Hematopoietic multipotent progenitor cell treated with erythropoietin and hydrocortisone succinate and interleukin-3 and kit ligand, for 17 days (in vitro differentiated cells): ENCODE measurements around the gene DGAT2.

Source experiments
- DNase-seq: peaks from one replicate; pipeline ENCODE4 v3.0.0-alpha.2; 2015; ENCODE audit warnings: low spot score

Gene DGAT2

GRCh38 chr11:75826461-75827230 lies 58.1 kb downstream of the DGAT2 start:
- DNase-seq, result no peak

GRCh38 chr11:75827562-75827961 lies 59.0 kb downstream of the DGAT2 start:
- DNase-seq, result no peak

- no peak for DNase-seq
Observed at GRCh38 chr11:75831915-75832502, 63.4 kb downstream of the DGAT2 start.

- no peak for DNase-seq
Observed at GRCh38 chr11:75834728-75835127, 66.2 kb downstream of the DGAT2 start.

GRCh38 chr11:75836417-75836816 lies 67.8 kb downstream of the DGAT2 start:
- no peak for DNase-seq

GRCh38 chr11:75839851-75840250 lies 71.3 kb downstream of the DGAT2 start:
- no peak for DNase-seq

GRCh38 chr11:75840522-75840921 lies 71.9 kb downstream of the DGAT2 start:
- DNase-seq, result no peak

GRCh38 chr11:75841739-75842138 lies 73.2 kb downstream of the DGAT2 start:
- DNase-seq, result no peak

- no peak for DNase-seq
Observed at GRCh38 chr11:75845324-75845723, 76.7 kb downstream of the DGAT2 start.

GRCh38 chr11:75849894-75850293 lies 81.3 kb downstream of the DGAT2 start:
- no peak for DNase-seq

- no peak for DNase-seq
Observed at GRCh38 chr11:75850787-75851186, 82.2 kb downstream of the DGAT2 start.
